H1 (cell line): ENCODE results near the gene GNAQ. TPM values are rescaled to one million over a fixed set of nuclear protein-coding genes. Genes with fewer than 3 reads are reported as not detected.

ENCODE experiments used
- BRCA1 ChIP-seq: IDR thresholded peaks from 2 replicates; pipeline ENCODE4 v1.6.1; 2012; ENCODE audit warnings: low read depth, low read length, improper control_type of control experiment
- HDAC2 ChIP-seq, 2 experiments: fragments of 300-600 bp in 1 of 2; sonication (generic) in 1 of 2; IDR thresholded peaks; 2 replicates each; pipeline ENCODE4 v1.6.1; 2011 to 2012; ENCODE audit warnings: low read depth in 2 of 2, low read length in 2 of 2, mild to moderate bottlenecking in 2 of 2, moderate library complexity in 2 of 2, borderline replicate concordance in 1 of 2, inconsistent platforms in 1 of 2
- KDM5A ChIP-seq: fragments of 200-600 bp; IDR thresholded peaks from 2 replicates; pipeline ENCODE4 v1.7.1; 2012; ENCODE audit warnings: mild to moderate bottlenecking, low read length, inconsistent platforms, mixed read lengths
- polyA plus RNA-seq, 7 experiments: library from polyadenylated mRNA; depleted of rRNA in 3 of 7; stranded (reverse) in 5 of 7; unstranded in 2 of 7; fragments of >200 nt in 5 of 7; fragments of 200-250 nt in 2 of 7; gene quantifications; 1 replicate in 5 of 7; 2 replicates in 1 of 7; 4 replicates in 1 of 7; pipeline versions ENCODE4 v1.2.1 to v1.2.3, GENCODE V29; 2011 to 2013; ENCODE audit warnings: missing spikeins in 2 of 7, mixed read lengths in 2 of 7
- total RNA-seq: library from RNA; stranded (reverse); fragmentation: NEBNext Ultra II Directional; extraction: Animal tissue kit (Norgen Biotek cat#: 25700); gene quantifications from 2 replicates; pipeline ENCODE4 v1.2.1, GENCODE V29; 2021

GNAQ gene
- total and polyA plus RNA-seq, 2 of the 8 experiments (the other 6 are each of a cell fraction or from before 2014, with no cell fraction given) = 22.8 to 63.8 TPM

- TF ChIP-seq HDAC2 (IDR thresholded peaks at IDR 0.05; ENCODE audit: borderline replicate concordance in 1 of 2, low read depth in 2 of 2, low read length in 2 of 2) (no peak), KDM5A (no peak), BRCA1 (no peak)
These were observed 77.0 kb downstream of the GNAQ start (continued) for GRCh38 chr9:77954666-77955015.
